Inferior parietal cortex (tissue), 1 donor: Measurements from ENCODE around the gene ZNF234.
"Not testable (repeated sequence)": the region's sequence is repeated elsewhere in the genome, so short reads cannot be mapped to it uniquely, and the experiment has no call there.

Source experiments
- DNase-seq: peaks from one replicate; pipeline ENCODE4 v3.0.0-alpha.2; 2016; ENCODE audit errors: extremely low spot score

Gene ZNF234

GRCh38 chr19:44141191-44142058, at the start of gene ZNF234:
Gene ZNF234, plus strand, starts transcription at chr19:44141554. Its CDS starts 3,079 bp downstream, at chr19:44144633.
- peak; percentile 96 for DNase-seq

- no peak for DNase-seq
Observed at GRCh38 chr19:44092108-44092507, 49.2 kb upstream of the ZNF234 start.

GRCh38 chr19:44093931-44094765, 47.2 kb upstream of the ZNF234 start, which contains the start of gene ZNF224:
Gene ZNF224, plus strand, starts transcription at chr19:44094361. Its CDS starts 3,513 bp downstream, at chr19:44097874.
- DNase-seq, result peak; percentile 97

GRCh38 chr19:44107751-44108150, 33.6 kb upstream of the ZNF234 start:
- DNase-seq, result no peak

GRCh38 chr19:44109458-44109857, 31.9 kb upstream of the ZNF234 start:
- DNase-seq, result no peak

GRCh38 chr19:44111910-44112463, 29.4 kb upstream of the ZNF234 start:
- peak; percentile 2 for DNase-seq

GRCh38 chr19:44112802-44113137, 28.6 kb upstream of the ZNF234 start:
- no peak for DNase-seq

- peak; percentile 100 for DNase-seq
Observed at GRCh38 chr19:44113138-44113783, 28.1 kb upstream of the ZNF234 start, which contains the start of gene ZNF225. Gene ZNF225, plus strand, starts transcription at chr19:44113399. Its CDS starts 2,429 bp downstream, at chr19:44115828.

- DNase-seq, result peak; percentile 5
Observed at GRCh38 chr19:44113784-44114390, 27.5 kb upstream of the ZNF234 start.

- not testable (repeated sequence) for DNase-seq
Observed at GRCh38 chr19:44121162-44121561, 20.2 kb upstream of the ZNF234 start.

GRCh38 chr19:44131955-44132354, 9.4 kb upstream of the ZNF234 start:
- no peak for DNase-seq

GRCh38 chr19:44142059-44142433, 692 bp downstream of the ZNF234 start:
- DNase-seq, result no peak

GRCh38 chr19:44149776-44150175, 8.4 kb downstream of the ZNF234 start:
- DNase-seq, result no peak

GRCh38 chr19:44151491-44151890, 10.1 kb downstream of the ZNF234 start:
- DNase-seq, result no peak

GRCh38 chr19:44156475-44156874, 15.1 kb downstream of the ZNF234 start:
- no peak for DNase-seq

- DNase-seq, result no peak
Observed at GRCh38 chr19:44163789-44164188, 22.4 kb downstream of the ZNF234 start.

- no peak for DNase-seq
Observed at GRCh38 chr19:44164327-44164672, 22.9 kb downstream of the ZNF234 start.

GRCh38 chr19:44164673-44165512, 23.5 kb downstream of the ZNF234 start, which contains the start of gene ZNF226:
Gene ZNF226, plus strand, starts transcription at chr19:44165100. Its CDS starts 4,981 bp downstream, at chr19:44170081.
- peak; percentile 99 for DNase-seq

- not testable (repeated sequence) for DNase-seq
Observed at GRCh38 chr19:44170660-44171059, 29.3 kb downstream of the ZNF234 start.

- DNase-seq, result no peak
Observed at GRCh38 chr19:44176590-44176989, 35.2 kb downstream of the ZNF234 start.
